ENCODE results near the gene PPP2R3A. TPM values are rescaled to one million over a fixed set of nuclear protein-coding genes. Genes with fewer than 3 reads are reported as not detected.
"Not testable (repeated sequence)": the region's sequence is repeated elsewhere in the genome, so short reads cannot be mapped to it uniquely, and the experiment has no call there.

PPP2R3A gene
- polyA plus RNA-seq, 1 experiment = 7.4 TPM

- POLR2A ChIA-PET = interaction anchor here (0.7 kb wide), 1 partner anchor 545 kb away, joined by 12 read pairs; no protein-coding TSS in a partner anchor
- no peaks in the 10 kb centered on the region for H3K27me3 ChIP-seq (ENCODE audit: control insufficient read depth, insufficient read depth, low read length)
- DNase-seq (ENCODE audit: low read depth) = no peak
- H3K36me3 ChIP-seq (ENCODE audit: control insufficient read depth, insufficient read depth, low read length) = no peaks in the 10 kb centered on the region; the same call in 1 of the 2 replicates
- CTCF ChIA-PET = no interaction called here
- H3K4me3 ChIP-seq (ENCODE audit: low read depth, low read length) = no peak overlapping the region
- TF ChIP-seq CTCF (IDR thresholded peaks at IDR 0.05; ENCODE audit: insufficient read depth, low read depth, low read length) = no peak
Measured at GRCh38 chr3:136189859-136190617, 224.5 kb downstream of the PPP2R3A start.

- DNase-seq (ENCODE audit: low read depth); H3K36me3 ChIP-seq (ENCODE audit: control insufficient read depth, insufficient read depth, low read length); POLR2A ChIA-PET; H3K27me3 ChIP-seq (ENCODE audit: control insufficient read depth, insufficient read depth, low read length): not testable (repeated sequence)
- peak overlapping the region; percentile 84 for H3K4me3 ChIP-seq (ENCODE audit: low read depth, low read length)
- CTCF ChIA-PET = interaction anchor here (0.7 to 3.4 kb wide), 2 partner anchors 49 to 560 kb away, joined by 3 to 11 read pairs; partner anchors contain the start of gene STAG1
Measured at GRCh38 chr3:136192195-136192594, 226.7 kb downstream of the PPP2R3A start.

- no peaks in the 10 kb centered on the region; the same call in 1 of the 2 replicates for H3K36me3 ChIP-seq (ENCODE audit: control insufficient read depth, insufficient read depth, low read length)
- no peak for DNase-seq (ENCODE audit: low read depth)
- no peak for TF ChIP-seq CTCF (IDR thresholded peaks at IDR 0.05; ENCODE audit: insufficient read depth, low read depth, low read length)
- ChIA-PET POLR2A (no interaction called here), CTCF (interaction anchor here (0.7 to 3.4 kb wide), 2 partner anchors 50 to 560 kb away, joined by 3 to 11 read pairs; partner anchors contain the start of gene STAG1)
- peak overlapping the region; percentile 84 for H3K4me3 ChIP-seq (ENCODE audit: low read depth, low read length)
- no peaks in the 10 kb centered on the region for H3K27me3 ChIP-seq (ENCODE audit: control insufficient read depth, insufficient read depth, low read length)
Measured at GRCh38 chr3:136192831-136193230, 227.3 kb downstream of the PPP2R3A start.

- H3K27me3 ChIP-seq (ENCODE audit: control insufficient read depth, insufficient read depth, low read length) = no peaks in the 10 kb centered on the region
- no peak for DNase-seq (ENCODE audit: low read depth)
- CTCF ChIA-PET = interaction anchor here (0.6 to 3.4 kb wide), 2 partner anchors 559 to 807 kb away, joined by 4 to 11 read pairs; partner anchors contain the start of gene STAG1
- no peak for TF ChIP-seq CTCF (IDR thresholded peaks at IDR 0.05; ENCODE audit: insufficient read depth, low read depth, low read length)
- H3K4me3 ChIP-seq (ENCODE audit: low read depth, low read length) = peak overlapping the region; percentile 84
- POLR2A ChIA-PET = interaction anchor here (0.6 kb wide), 1 partner anchor 701 kb away, joined by 3 read pairs; no protein-coding TSS in a partner anchor
- no peaks in the 10 kb centered on the region; the same call in 1 of the 2 replicates for H3K36me3 ChIP-seq (ENCODE audit: control insufficient read depth, insufficient read depth, low read length)
Measured at GRCh38 chr3:136193278-136194054, 227.9 kb downstream of the PPP2R3A start.

- H3K4me3 ChIP-seq (ENCODE audit: low read depth, low read length) = peak overlapping the region; percentile 84
- DNase-seq (ENCODE audit: low read depth) = no peak
- ChIA-PET CTCF (interaction anchor here (0.7 to 3.4 kb wide), 4 partner anchors 24 to 558 kb away, joined by 3 to 11 read pairs (median 3); partner anchors contain the start of gene STAG1), POLR2A (no interaction called here)
- TF ChIP-seq CTCF (IDR thresholded peaks at IDR 0.05; ENCODE audit: insufficient read depth, low read depth, low read length) = no peak
- H3K27me3 ChIP-seq (ENCODE audit: control insufficient read depth, insufficient read depth, low read length) = no peaks in the 10 kb centered on the region
- H3K36me3 ChIP-seq (ENCODE audit: control insufficient read depth, insufficient read depth, low read length) = no peaks in the 10 kb centered on the region; the same call in 1 of the 2 replicates
Measured at GRCh38 chr3:136194409-136195257, 229.1 kb downstream of the PPP2R3A start.

All from BJ (cell line).